GM19035 (cell line): ENCODE measurements around the gene ARMC3.

Experiments
- ATAC-seq: cut with Tn5 transposase; IDR thresholded peaks from one replicate; pipeline ENCODE4 v1.9.1; 2021; ENCODE audit not compliant: unreplicated experiment

The ARMC3 gene

GRCh38 chr10:22988581-22989360 is 60.9 kb downstream of the ARMC3 start:
- ATAC-seq, result no peak

- ATAC-seq, result no peak
Observed at GRCh38 chr10:22990443-22990842, 62.6 kb downstream of the ARMC3 start.

- no peak for ATAC-seq
Observed at GRCh38 chr10:22992075-22992474, 64.2 kb downstream of the ARMC3 start.

DNA sequence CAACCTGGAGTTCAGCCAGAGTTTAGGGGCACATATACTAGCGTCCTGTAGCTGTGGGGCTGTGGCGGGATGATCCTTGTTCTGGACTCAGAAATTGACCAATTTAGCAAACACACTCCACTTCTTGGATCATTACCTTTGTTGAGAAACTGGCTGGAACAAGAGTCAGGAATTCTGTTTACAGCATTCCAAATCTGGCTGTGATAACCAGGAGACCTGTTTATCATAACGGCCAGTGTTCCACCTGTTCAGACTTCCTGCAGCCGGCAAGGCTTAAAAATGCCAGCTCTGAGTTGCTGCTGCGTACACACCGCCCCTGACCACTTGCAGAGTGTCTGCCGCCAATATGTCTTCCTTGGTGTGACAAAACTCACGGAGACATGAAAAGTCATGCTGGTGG is 64.8 kb downstream of the ARMC3 start:
- ATAC-seq, result no peak

GRCh38 chr10:22993314-22993713 is 65.5 kb downstream of the ARMC3 start:
- ATAC-seq, result no peak

DNA sequence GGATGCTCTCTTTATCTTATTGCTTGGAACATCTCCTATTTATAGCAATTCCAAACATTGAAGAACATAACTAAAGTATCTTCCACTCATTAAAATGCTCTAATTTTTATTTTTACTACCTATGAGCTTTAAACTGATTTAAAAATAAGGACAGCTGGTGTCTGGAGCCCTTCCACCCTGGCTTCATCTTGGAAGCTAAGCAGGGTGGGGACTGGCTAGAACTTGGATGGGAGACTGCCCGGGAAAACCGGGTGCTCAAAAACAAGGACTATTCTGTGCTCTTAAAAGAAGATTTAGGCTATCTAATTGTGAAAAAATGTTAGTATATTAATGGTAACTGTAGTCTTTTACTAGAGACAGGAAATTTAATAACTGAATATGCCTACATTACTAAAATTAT is 69.2 kb downstream of the ARMC3 start:
- no peak for ATAC-seq

- ATAC-seq, result no peak
Observed at GRCh38 chr10:22998091-22998490, 70.2 kb downstream of the ARMC3 start.

DNA sequence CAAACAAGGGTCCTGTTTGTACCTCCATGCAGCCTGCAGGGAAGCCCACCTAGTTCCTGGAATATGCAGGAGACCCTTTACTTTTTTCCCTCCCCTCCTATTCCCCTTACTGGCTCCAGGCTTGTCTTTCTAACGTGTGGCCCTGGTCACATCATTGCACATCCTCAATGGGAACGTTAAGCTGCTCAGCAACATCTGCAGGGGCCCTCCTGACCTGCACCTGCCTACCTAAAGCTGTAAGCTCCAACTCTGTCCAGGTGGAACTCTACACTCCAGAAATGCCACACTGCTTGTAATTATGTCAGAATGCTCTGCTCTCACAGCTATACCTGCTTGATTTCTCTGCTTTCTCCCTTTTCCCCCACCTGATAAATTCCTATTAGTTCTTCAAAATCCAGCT is 72.1 kb downstream of the ARMC3 start:
- no peak for ATAC-seq

DNA sequence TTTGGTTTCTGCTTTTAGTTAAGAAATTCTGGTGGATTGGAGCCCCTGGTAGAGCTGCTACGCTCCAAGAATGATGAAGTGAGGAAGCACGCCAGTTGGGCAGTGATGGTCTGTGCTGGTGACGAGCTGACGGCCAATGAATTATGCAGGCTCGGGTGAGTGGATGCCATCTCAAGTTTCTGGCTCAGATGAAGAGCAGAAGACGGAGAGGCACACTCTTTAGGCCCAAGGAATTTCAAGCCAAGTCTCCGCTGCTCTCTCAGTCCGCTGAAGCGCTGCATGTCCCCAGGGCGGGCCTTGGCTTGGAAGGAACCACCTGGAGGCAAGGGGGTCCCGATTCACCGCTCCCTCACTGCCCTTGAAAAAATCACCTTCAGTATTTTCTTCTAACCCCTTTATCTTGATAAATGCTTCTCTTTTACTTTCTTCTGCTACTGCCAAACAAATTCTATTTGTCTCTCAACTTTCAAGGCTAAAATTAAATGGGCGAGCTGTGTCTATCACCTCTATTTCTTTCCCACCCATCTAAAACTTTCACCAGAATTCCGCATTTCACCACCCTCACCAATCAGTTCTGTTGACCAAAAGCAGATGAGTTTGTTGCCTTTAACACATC is 74.2 kb downstream of the ARMC3 start:
- no peak for ATAC-seq

DNA sequence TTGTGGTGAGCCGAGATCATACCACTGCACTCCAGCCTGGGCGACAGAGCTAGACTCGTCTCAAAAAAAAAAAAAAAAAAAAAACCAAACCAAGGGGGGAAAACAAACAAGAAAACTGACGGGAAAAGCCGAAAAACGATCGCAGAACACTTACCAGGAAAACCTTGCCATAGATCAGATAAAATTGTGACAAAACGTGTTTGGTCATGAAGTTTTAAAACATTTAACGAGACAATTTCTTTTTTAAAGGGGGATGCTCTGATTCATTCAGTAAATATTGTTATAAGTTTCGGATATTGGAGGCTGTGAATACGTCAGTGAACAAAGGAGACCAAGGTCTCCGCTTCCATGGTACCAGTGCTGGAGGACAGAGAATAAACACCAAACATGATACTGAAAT is 77.3 kb downstream of the ARMC3 start:
- ATAC-seq, result no peak

DNA sequence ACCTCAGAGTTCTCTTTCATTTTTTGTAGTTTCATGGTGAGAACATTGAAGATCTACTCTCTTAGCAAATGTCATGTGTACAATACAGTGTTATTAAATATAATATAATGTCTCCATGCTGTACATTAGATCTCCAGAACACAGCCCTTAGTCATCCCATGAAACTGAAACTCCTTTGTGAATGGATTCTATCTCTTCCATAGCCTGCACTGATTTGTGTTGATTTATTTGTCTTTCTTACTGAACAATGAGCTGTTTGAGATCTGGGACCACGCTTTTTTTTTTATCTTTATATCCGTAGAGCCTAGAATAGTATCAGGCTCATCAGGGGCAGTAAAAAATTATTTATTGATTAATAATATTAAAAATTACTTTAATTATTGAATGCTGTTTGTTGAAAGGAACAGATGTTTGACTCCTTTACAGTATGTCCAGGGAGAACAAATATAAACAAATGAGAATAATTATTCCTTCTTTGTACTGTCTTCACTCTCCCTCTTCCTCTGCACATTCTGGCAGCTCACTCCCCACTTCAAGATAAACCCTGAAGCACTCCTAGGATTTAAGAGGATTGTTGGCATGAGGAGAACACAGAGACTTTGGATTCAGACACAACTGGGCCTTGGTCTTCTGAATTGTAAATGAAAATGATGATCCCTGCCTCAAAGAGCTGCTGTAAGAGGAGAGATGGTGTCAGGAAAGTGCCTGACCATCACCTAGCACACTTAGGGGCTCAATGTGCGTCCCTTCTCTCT is 85.9 kb downstream of the ARMC3 start:
- ATAC-seq, result no peak

GRCh38 chr10:23015021-23015707 is 87.3 kb downstream of the ARMC3 start:
- peak; percentile 100 for ATAC-seq

- ATAC-seq, result no peak
Observed at GRCh38 chr10:23016636-23017035, 88.8 kb downstream of the ARMC3 start.

- no peak for ATAC-seq
Observed at GRCh38 chr10:23019633-23020032, 91.8 kb downstream of the ARMC3 start.

- no peak for ATAC-seq
Observed at GRCh38 chr10:23021430-23021829, 93.6 kb downstream of the ARMC3 start.

DNA sequence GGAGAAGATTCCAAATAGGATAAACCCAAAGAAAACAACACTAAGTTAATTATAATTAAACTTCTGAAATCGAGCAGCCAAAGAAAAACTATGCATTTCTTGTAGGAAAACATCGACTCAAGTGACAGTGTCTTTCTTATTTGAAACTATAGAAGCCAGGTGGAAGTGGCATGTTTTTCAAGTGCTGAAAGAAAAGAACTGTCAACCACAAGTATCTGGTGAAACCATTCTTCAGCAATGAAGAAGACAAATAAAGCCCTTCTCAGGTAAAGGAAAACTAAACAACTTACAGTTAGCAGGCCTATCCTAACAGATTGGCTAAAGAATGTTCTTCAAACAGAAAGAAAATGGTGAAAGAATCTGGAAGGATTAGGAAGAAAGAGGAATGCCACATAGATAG is 96.1 kb downstream of the ARMC3 start:
- ATAC-seq, result no peak

- no peak for ATAC-seq
Observed at GRCh38 chr10:23031318-23031717, 103.5 kb downstream of the ARMC3 start.

DNA sequence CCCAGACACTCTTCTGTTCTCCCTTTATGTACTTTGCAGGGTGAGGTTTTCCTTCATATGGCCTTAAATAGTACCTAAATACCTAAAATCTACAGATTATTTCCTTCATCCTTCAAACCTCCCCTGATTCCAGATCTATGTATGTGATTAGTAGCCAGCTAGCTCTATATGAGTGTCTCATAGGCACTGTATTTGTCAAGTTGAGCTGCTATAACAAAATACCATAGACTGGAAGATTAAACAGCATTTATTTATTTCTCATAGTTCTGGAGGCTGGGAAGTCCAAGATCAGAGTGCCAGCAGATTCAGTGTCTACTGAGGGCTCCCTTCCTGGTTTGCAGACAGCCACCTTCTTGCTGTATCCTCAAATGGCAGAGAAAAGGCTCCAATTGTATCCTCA is 106.9 kb downstream of the ARMC3 start:
- ATAC-seq, result no peak

GRCh38 chr10:23035569-23035968 is 107.7 kb downstream of the ARMC3 start:
- ATAC-seq, result no peak

GRCh38 chr10:23037152-23037551 is 109.3 kb downstream of the ARMC3 start:
- ATAC-seq, result no peak

DNA sequence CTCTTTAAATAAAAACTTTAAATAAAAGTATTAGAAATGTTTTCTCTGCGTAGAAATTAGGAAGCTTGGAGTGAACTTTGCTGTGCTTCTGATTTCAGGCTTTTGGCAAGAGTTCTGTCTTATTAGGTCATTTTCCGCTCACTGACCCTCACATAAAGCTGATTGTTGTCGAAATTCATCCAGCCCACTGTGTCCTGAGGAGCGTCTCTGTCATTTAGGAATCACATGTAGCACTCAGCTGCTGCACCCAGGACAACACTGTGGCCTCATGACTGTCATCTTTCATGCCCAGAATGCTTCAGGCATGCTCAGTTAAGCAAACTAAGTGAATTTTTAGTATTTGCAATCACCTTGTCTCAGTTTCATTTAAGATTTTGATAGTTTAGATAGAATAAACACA is 109.7 kb downstream of the ARMC3 start:
- no peak for ATAC-seq

GRCh38 chr10:23038172-23038571 is 110.3 kb downstream of the ARMC3 start:
- no peak for ATAC-seq
